Transverse colon (tissue), 4 donors: Measurements from ENCODE around the gene CCDC178. TPM values are rescaled to one million over a fixed set of nuclear protein-coding genes. Genes with fewer than 3 reads are reported as not detected.
"Not testable (repeated sequence)": the region's sequence is repeated elsewhere in the genome, so short reads cannot be mapped to it uniquely, and the experiment has no call there.

Experiments
- DNase-seq: peaks from one replicate; pipeline ENCODE4 v3.0.0-alpha.2; 2019
- H3K27ac ChIP-seq, 4 donors: fragments of 200-600 bp; sonication (generic); 2 replicates each; pipeline ENCODE4 v1.5.1; 2016 to 2018; ENCODE audit warnings: inconsistent platforms in 4 of 4
- H3K27me3 ChIP-seq: fragments of 200-600 bp; sonication (generic); 2 replicates; pipeline ENCODE4 v1.5.1; 2017; ENCODE audit warnings: inconsistent platforms
- H3K36me3 ChIP-seq, 4 donors: fragments of 200-600 bp; sonication (generic); 2 replicates each; pipeline ENCODE4 v1.5.1; 2017 to 2019; ENCODE audit warnings: inconsistent platforms in 4 of 4
- H3K4me1 ChIP-seq, 4 donors: fragments of 200-600 bp; sonication (generic); 2 replicates each; pipeline ENCODE4 v1.5.1; 2017 to 2020; ENCODE audit warnings: inconsistent platforms in 4 of 4
- H3K4me3 ChIP-seq, 4 donors: fragments of 200-600 bp; sonication (generic); 1 replicate in 1 of 4; 2 replicates in 3 of 4; pipeline versions ENCODE4 v1.5.1 to v1.6.1; 2017 to 2019; ENCODE audit warnings: inconsistent platforms in 4 of 4
- H3K9me3 ChIP-seq, 2 donors: fragments of 200-600 bp; sonication (generic); 2 replicates each; pipeline ENCODE4 v1.5.1; 2017 to 2019; ENCODE audit warnings: inconsistent platforms in 2 of 2
- EP300 ChIP-seq: sonication (generic); formaldehyde crosslinking; IDR thresholded peaks from one replicate; pipeline ENCODE4 v1.6.1; 2017; ENCODE audit warnings: antibody characterized with exemption, low read depth
- POLR2A ChIP-seq: fragments of 450-650 bp; IDR thresholded peaks from one replicate; pipeline ENCODE4 v1.6.1; 2016; ENCODE audit warnings: antibody characterized with exemption, mild to moderate bottlenecking, moderate library complexity
- POLR2AphosphoS5 ChIP-seq, 3 donors: sonication (generic); formaldehyde crosslinking; IDR thresholded peaks; one replicate each; pipeline ENCODE4 v1.6.1; 2016; ENCODE audit warnings: antibody characterized with exemption in 3 of 3
- WGBS, 2 donors: methylation state at CpG; one replicate each; pipeline ENCODE4 v1.1.5; 2018; ENCODE audit warnings: low coverage in 1 of 2; 5-methylcytosine and 5-hydroxymethylcytosine counted together
- in situ Hi-C, 4 donors: fragments of 200-750 bp; cut with MboI; loops; one replicate each; pipeline versions ENCODE4 v1.15.0 to v1.15.1; 2017; ENCODE audit warnings: low sequenced_read_pairs in 3 of 4, low pct_ligation_motif_present in 1 of 4, low pct_unique_long_range_greater_than_20kb in 1 of 4
- intact Hi-C: fragments of 100-400 bp; cut with DNase I; formaldehyde crosslinking; loops from one replicate; pipeline ENCODE4 v1.15.1; 2023; ENCODE audit warnings: low total_unique reads
- total RNA-seq, 4 donors: library from RNA; depleted of rRNA; stranded (reverse); fragments of >200 nt; gene quantifications; one replicate each; pipeline ENCODE4 v1.1.0, GENCODE V29; 2016
- TF ChIP-seq, protein P1 (sequence below), 5 experiments: fragments of 200-600 bp in 3 of 5; fragments of 450-650 bp in 2 of 5; sonication (generic) in 3 of 5; IDR thresholded peaks; 1 replicate in 2 of 5; 2 replicates in 3 of 5; pipeline ENCODE4 v1.5.1; 2016 to 2017; ENCODE audit warnings: antibody characterized with exemption in 5 of 5, inconsistent platforms in 3 of 5, mild to moderate bottlenecking in 2 of 5, moderate library complexity in 1 of 5

The CCDC178 gene
- total RNA-seq, 4 donors from 2014 or later: 131 TPM; not detected in 3

GRCh38 chr18:33355756-33356155 lies 84.8 kb downstream of the CCDC178 start:
- Histone ChIP-seq H3K4me3 (no peak overlapping the region), H3K27me3 (no peaks in the 10 kb centered on the region), H3K4me1 (no peaks in the 10 kb centered on the region), H3K27ac (no peak overlapping the region), H3K36me3 (no peaks in the 10 kb centered on the region), H3K9me3 (peaks cover 0 to 3% of the 10 kb centered on the region in 2 donors)
- WGBS, 2 donors: 51 to 57% methylated on average over 1 of the region's 1 CpG
- TF ChIP-seq POLR2A (no peak), POLR2AphosphoS5 (IDR thresholded peaks at IDR 0.05) (no peak)
- TF ChIP-seq, protein P1, sequence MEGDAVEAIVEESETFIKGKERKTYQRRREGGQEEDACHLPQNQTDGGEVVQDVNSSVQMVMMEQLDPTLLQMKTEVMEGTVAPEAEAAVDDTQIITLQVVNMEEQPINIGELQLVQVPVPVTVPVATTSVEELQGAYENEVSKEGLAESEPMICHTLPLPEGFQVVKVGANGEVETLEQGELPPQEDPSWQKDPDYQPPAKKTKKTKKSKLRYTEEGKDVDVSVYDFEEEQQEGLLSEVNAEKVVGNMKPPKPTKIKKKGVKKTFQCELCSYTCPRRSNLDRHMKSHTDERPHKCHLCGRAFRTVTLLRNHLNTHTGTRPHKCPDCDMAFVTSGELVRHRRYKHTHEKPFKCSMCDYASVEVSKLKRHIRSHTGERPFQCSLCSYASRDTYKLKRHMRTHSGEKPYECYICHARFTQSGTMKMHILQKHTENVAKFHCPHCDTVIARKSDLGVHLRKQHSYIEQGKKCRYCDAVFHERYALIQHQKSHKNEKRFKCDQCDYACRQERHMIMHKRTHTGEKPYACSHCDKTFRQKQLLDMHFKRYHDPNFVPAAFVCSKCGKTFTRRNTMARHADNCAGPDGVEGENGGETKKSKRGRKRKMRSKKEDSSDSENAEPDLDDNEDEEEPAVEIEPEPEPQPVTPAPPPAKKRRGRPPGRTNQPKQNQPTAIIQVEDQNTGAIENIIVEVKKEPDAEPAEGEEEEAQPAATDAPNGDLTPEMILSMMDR (IDR thresholded peaks at IDR 0.05): no peak
- in situ Hi-C loops: no loop called here
- DNase-seq: no peak
- intact Hi-C loops: no loop called here

GRCh38 chr18:33355263-33355662 lies 85.3 kb downstream of the CCDC178 start:
- intact Hi-C loops (no loop called here), in situ Hi-C loops (no loop called here)
- no peak overlapping the region for H3K4me3 ChIP-seq
- no peak overlapping the region for H3K27ac ChIP-seq
- no peak for TF ChIP-seq POLR2A
- TF ChIP-seq POLR2AphosphoS5 (IDR thresholded peaks at IDR 0.05): no peak
- TF ChIP-seq, protein P1 (IDR thresholded peaks at IDR 0.05): no peak
- no peak for TF ChIP-seq EP300
- H3K27me3 ChIP-seq: no peaks in the 10 kb centered on the region
- no peaks in the 10 kb centered on the region for H3K36me3 ChIP-seq
- H3K4me1 ChIP-seq: no peaks in the 10 kb centered on the region
- peaks cover 0 to 3% of the 10 kb centered on the region in 2 donors for H3K9me3 ChIP-seq
- WGBS, 2 donors: 42 to 64% methylated on average over 1 of the region's 1 CpG
- no peak for DNase-seq

DNA sequence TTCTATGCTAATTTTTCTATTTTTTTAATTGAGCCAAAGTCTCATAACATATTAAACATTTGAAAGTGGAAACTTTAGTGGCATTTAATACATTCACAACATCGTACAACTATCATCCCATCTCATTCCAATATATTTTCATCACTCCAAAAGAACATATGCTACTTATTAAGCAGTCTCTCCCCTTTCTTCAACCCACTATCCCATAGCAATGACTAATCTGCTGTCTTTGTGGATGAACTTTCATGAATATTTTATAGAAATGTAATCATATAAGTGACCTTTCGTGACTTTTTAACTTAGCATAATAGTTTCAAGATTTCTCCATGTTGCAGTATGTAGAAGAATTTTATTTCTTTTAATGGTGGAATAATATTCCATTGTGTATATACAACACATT lies 90.3 kb downstream of the CCDC178 start:
- WGBS, 2 donors: 77 to 82% methylated on average over 2 of the region's 2 CpGs
- in situ Hi-C loops (no loop called here), intact Hi-C loops (no loop called here)
- H3K4me3 ChIP-seq: no peak overlapping the region
- no peak for DNase-seq
- TF ChIP-seq EP300 (no peak), POLR2A (no peak), POLR2AphosphoS5 (IDR thresholded peaks at IDR 0.05) (no peak)
- TF ChIP-seq, protein P1 (IDR thresholded peaks at IDR 0.05): no peak
- H3K9me3 ChIP-seq: peaks cover 0 to 3% of the 10 kb centered on the region in 2 donors
- H3K27me3 ChIP-seq: no peaks in the 10 kb centered on the region
- H3K27ac ChIP-seq: no peak overlapping the region
- H3K36me3 ChIP-seq: no peaks in the 10 kb centered on the region
- H3K4me1 ChIP-seq: no peaks in the 10 kb centered on the region

DNA sequence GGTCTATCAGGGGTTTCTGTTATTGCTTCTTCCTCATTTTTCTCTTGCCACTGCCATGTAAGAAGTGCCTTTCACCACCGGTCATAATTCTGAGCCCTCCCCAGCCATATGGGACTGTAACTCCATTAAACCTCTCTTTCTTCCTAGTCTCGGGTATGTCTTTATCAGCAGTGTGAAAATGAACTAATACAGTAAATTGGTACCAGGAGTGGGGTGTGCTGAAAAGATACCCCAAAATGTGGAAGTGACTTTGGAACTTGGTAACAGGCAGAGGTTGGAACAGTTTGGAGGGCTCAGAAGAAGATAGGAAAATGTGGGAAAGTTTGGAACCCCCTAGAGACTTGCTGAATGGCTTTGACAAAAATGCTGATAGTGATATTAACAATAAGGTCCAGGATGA lies 100.8 kb downstream of the CCDC178 start:
- H3K27me3 ChIP-seq, intact Hi-C loops, in situ Hi-C loops, DNase-seq, H3K4me3 ChIP-seq, H3K4me1 ChIP-seq, H3K9me3 ChIP-seq, H3K36me3 ChIP-seq, H3K27ac ChIP-seq: not testable (repeated sequence)
- WGBS, 2 donors: 79 to 81% methylated on average over 2 of the region's 2 CpGs

DNA sequence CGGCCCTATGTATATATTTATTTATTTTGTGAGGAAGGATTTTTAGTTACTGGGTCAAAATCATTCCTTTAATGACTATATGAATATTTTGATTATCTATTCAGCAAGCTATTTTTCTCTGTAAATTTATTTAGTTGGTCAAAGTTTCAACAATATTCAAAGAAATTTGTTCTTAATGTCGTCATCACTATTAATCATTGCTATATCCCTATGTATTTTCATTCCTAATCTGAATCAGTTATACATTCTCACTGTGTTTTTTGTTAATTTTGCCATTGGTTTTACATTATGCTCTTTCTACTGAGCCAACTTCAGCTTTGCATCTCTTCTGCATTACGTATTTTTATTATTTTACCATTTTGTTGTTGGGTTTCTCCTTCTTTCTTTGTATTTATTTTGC lies 105.7 kb downstream of the CCDC178 start:
- in situ Hi-C loops (no loop called here), intact Hi-C loops (no loop called here)
- Histone ChIP-seq H3K36me3 (no peaks in the 10 kb centered on the region), H3K4me3 (no peak overlapping the region), H3K9me3 (no peaks in the 10 kb centered on the region), H3K4me1 (no peaks in the 10 kb centered on the region), H3K27ac (no peak overlapping the region), H3K27me3 (no peaks in the 10 kb centered on the region)
- DNase-seq: no peak
- TF ChIP-seq EP300: no peak
- WGBS, 2 donors: 52 to 64% methylated on average over 3 of the region's 3 CpGs
